Mononuclear cell (primary cell): ENCODE measurements around the gene HOXC10. TPM values are rescaled to one million over a fixed set of nuclear protein-coding genes. Genes with fewer than 3 reads are reported as not detected.

Experiments
- H3K27me3 ChIP-seq: 2 replicates; pipeline ENCODE4 v1.6.0; 2011; ENCODE audit warnings: low read length, control low read depth; ENCODE audit not compliant: insufficient read depth
- H3K4me1 ChIP-seq: 2 replicates; pipeline ENCODE4 v1.5.1; 2011; ENCODE audit warnings: mild to moderate bottlenecking, low read length, control low read depth; ENCODE audit not compliant: insufficient read depth
- H3K4me3 ChIP-seq: 2 replicates; pipeline ENCODE4 v1.5.1; 2011; ENCODE audit warnings: mild to moderate bottlenecking, low read length, moderate library complexity
- H3K9me3 ChIP-seq: 2 replicates; pipeline ENCODE4 v1.5.1; 2011; ENCODE audit warnings: low read depth, mild to moderate bottlenecking, control low read depth, low read length
- total RNA-seq: library from RNA; depleted of rRNA; stranded (reverse); fragments of >200 nt; gene quantifications from one replicate; pipeline ENCODE4 v1.2.3, GENCODE V29; 2012

Gene HOXC10
- total RNA-seq, 1 donor = not detected

GRCh38 chr12:53976823-53977595, 7.9 kb upstream of the HOXC10 start:
- Histone ChIP-seq H3K4me3 (no peak overlapping the region), H3K9me3 (no peaks in the 10 kb centered on the region), H3K27me3 (peaks cover 95% of the 10 kb centered on the region), H3K4me1 (peaks cover 20% of the 10 kb centered on the region)

GRCh38 chr12:53977596-53978445, 7.1 kb upstream of the HOXC10 start:
- Histone ChIP-seq H3K4me1 (peaks cover 20% of the 10 kb centered on the region), H3K4me3 (no peak overlapping the region), H3K9me3 (no peaks in the 10 kb centered on the region), H3K27me3 (peaks cover 95% of the 10 kb centered on the region)

DNA sequence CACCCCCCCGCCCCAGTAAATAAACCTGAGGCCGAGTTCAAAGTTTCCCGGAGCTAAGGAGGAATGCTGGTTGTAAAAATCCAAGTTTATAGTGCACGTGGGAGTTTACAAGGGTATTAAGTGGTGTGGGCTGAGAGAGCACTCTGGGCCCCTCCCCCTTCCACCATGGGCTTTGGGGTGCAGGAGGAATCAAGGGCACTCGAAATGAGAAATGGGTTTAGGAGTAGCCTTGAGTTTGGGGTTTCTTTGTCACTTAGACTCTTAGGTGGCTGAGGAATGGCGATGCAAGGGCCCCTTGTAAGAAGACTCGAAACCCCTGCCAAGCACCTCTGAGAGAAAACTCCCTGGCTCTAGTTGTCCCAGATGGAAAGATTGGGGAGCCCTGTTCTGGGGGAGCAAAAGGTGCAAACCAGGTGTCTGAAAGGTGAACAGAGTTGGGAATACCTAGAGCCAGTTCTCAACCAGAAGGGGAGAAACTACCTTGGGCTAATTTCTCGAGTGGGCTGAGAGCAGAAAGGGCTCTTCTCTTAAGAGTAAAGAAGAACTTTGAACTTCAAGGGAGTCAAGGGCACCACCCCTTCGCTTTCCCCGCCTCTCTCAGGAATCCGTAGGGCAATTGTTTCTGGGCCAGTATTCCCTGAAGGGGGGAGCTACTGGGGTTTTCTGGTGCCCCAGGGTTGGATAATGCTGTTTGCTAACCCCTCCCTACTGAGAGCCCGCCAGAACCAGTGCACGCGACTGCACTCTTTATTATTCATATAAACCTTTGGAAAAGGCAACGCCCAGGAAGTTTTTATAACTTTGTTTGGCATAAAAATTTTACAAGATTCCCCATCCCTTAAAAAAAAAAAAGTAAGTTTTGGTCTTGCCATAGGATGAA, 6.2 kb upstream of the HOXC10 start:
- Histone ChIP-seq H3K9me3 (no peaks in the 10 kb centered on the region), H3K4me1 (peaks cover 15% of the 10 kb centered on the region), H3K4me3 (no peak overlapping the region), H3K27me3 (peaks cover 95% of the 10 kb centered on the region)

DNA sequence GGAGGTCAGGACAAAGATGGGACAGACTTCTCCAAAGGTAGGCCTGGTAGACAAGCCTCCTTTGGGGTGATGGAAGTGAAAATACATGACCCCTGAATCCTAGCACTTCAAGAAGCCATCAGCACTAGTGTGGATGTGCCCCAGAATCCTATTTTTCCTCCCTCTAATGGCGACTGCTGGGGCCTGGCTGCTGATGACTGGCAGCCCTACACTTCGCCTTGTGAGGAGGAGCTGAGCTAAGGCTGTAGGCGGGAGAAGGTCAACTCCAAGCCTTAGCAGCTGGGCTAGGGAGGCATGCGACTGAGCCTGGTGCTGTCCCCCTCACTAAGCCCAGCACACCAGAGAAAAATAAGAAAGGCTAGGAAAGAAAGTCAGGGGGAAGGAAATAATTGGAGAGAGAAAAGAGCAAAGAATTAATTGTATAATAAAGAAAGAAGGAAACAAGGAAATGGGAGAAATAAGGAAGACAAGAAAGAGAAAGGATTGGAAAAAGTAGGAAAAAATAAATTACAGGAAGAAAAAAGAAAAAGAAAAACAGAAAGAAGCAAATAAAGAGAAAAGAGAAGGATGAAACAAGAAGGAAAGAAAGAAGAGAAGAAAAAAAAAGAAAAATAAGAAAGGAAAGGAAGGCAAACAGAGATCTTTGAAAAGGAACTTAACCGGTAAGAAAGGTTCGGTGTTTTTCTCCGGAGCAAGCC, 4.7 kb upstream of the HOXC10 start:
- Histone ChIP-seq H3K9me3 (no peaks in the 10 kb centered on the region), H3K4me3 (no peak overlapping the region), H3K4me1 (peaks cover 13% of the 10 kb centered on the region), H3K27me3 (peaks cover 94% of the 10 kb centered on the region)

DNA sequence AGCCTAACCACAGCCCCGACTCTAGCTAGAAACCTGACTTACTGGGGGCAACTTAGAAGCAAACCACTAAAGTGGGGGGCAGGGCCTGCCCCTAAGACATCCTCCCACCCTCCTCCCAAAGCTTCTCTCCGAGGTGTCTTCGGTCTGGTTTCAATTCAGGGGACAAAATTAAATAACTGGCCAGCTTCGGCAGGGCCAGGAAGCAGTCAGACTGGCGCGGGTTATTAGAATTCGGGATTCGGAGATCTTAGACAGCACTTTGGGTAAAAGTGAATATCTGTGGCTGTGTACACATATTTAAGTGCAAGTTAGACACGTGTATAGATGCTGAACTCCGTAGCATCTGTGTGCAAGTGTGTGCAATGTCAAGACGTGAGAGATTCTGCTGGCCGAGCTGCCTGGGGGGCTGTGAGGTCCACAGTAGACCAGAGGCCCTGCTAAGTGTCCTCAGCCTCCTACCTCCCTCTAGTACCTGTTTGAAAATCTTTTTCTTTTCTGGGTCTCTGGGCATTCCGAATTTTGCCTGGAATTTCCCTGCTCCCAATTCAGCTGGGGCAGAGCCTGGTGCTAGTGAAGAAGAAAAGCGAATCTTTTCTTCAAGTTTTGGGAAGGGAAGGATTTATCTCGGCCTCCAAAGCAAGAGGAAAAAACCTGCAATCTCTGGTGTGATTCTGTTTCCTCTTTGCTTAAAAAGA, 4.0 kb upstream of the HOXC10 start:
- Histone ChIP-seq H3K4me3 (no peak overlapping the region), H3K9me3 (no peaks in the 10 kb centered on the region), H3K4me1 (peaks cover 18% of the 10 kb centered on the region), H3K27me3 (peaks cover 94% of the 10 kb centered on the region)

GRCh38 chr12:53981634-53982565, 3.0 kb upstream of the HOXC10 start:
- no peaks in the 10 kb centered on the region for H3K9me3 ChIP-seq
- H3K27me3 ChIP-seq = peaks cover 94% of the 10 kb centered on the region
- H3K4me3 ChIP-seq = no peak overlapping the region
- H3K4me1 ChIP-seq = peaks cover 23% of the 10 kb centered on the region

DNA sequence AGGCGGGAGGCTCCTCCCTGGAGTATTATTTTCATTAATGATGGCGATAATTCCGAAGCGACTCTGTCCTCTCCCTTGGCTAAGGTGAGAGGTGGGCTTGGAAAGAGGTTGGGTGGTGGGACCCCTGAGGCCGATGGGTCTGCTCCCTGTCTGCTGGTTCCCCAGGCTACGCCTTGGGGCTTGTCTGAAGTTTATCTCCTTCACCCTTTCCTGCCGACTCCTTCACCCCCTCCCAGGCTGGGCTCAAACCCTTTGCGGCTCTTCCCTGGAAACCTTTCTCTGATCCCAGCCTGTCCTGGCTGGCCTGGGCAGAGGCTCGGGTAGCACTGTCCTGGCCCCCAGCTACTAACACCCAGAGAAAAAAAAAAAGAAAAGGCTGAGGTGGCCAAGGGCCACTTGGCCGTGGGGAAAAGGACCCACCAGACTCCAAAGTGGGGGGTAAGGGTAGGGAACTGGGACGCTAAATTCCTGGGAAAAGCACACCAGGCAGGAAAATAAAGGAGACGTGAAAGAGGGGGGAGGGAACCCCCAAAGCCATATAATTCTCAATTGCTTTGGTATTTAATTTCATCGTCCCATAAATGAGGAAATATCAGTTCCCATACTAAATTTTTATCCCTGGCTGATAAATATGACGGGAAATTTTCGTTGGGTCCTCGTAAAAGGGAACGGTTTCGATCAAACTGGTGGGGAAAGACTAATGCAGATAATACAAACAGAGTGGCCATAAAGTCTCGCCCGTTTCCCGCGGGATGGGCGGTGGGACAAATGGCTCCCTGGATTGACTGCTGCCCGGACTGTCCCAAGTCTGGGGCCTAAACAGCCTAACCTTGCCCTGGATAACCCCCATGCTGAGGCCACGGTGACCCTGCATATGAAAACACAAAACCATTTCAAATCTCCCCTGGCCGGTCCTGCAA, 2.0 kb upstream of the HOXC10 start:
- peaks cover 23% of the 10 kb centered on the region for H3K4me1 ChIP-seq
- peaks cover 94% of the 10 kb centered on the region for H3K27me3 ChIP-seq
- no peaks in the 10 kb centered on the region for H3K9me3 ChIP-seq
- H3K4me3 ChIP-seq = no peak overlapping the region

DNA sequence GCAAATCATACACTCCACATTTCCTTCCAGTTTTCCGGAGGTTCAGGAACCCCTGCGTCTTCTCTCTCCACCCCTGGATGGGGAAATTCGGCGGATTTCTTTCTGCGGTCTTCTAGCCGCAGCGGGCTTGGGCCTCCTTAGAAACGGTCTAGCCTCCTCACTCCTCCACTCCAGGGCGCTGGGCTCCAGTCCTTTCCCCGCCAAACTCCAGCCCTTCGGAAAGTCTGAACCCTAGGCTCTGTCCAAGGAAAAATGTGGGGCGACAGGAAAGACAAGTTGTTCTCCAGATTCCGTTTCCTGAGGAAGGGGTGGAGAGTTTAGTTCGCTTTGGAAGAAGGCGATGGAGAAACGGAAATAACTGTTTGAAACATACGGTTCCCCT, 1.4 kb upstream of the HOXC10 start:
- Histone ChIP-seq H3K4me1 (peaks cover 23% of the 10 kb centered on the region), H3K27me3 (peaks cover 96% of the 10 kb centered on the region), H3K4me3 (no peak overlapping the region), H3K9me3 (no peaks in the 10 kb centered on the region)

DNA sequence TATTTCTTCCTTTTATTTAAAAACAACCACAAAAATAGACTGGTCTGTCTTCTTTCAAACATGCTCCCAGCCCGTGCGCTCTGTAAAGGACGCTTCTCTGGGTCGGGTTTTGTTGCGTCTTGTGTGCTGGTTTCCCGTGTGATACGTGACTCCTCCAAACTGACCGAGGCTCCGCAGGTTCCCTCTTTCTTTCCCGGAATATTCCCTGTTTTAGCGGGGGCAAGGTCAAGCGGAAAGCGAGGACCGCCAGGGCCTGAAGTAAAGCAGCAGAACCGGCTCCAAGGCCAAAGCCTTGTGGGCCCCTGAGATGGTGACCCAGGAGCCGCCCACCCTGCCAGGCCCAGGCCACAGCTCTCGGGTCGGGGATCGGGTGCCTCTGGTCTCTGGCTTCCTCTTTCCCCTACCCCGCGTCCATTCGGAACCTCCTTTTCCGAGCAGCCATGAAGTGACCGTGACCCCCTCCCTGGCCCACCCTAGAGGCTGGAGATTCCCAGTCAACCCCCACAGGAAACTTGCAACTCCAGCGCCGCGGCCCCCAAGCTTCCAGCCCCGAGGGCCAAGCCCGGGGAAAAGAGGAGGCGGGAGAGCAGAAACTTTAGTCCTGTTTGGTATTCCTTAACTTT, 885 bp upstream of the HOXC10 start:
- peaks cover 27% of the 10 kb centered on the region for H3K4me1 ChIP-seq
- no peak overlapping the region for H3K4me3 ChIP-seq
- no peaks in the 10 kb centered on the region for H3K9me3 ChIP-seq
- peaks cover 96% of the 10 kb centered on the region for H3K27me3 ChIP-seq

- Histone ChIP-seq H3K27me3 (peaks cover 96% of the 10 kb centered on the region), H3K4me1 (peaks cover 34% of the 10 kb centered on the region), H3K4me3 (no peak overlapping the region), H3K9me3 (no peaks in the 10 kb centered on the region)
These were observed 697 bp downstream of the HOXC10 start for GRCh38 chr12:53985692-53985993.

DNA sequence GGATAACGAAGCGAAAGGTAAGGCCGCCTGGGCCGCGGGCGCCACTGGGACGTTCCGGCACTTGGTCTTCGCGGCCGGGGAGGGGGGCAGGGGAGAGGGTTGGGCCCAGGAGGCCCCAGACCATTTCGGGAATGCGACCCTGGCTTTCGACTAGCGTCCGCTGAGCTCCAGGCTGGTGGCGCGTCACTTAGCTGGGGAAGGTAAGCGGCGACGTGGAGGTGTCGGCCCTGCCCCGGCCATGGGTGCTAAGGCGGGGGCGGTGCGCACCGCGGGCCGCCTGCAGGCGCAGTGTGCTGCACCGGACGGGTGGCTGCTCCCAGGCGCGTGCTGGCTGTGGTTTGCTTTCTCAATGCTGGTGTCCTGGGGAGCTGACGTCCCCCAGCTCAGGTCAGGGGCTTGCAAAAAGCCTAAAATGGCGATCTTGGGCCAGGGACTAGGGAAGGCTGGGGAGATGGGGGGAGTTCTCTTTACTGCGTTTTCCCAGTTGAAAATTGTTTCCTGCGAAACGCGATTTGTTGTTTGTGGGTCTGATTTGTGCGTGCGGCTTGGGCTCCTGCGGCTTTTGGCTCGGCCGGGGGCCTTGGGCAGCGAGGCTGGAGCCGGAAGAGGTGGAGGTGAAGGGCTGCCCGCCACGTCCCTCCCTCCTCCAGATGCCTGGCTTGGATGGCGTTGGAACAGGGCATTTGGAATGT, 1.2 kb downstream of the HOXC10 start:
- peaks cover 96% of the 10 kb centered on the region for H3K27me3 ChIP-seq
- H3K4me1 ChIP-seq = peaks cover 34% of the 10 kb centered on the region
- no peak overlapping the region for H3K4me3 ChIP-seq
- H3K9me3 ChIP-seq = no peaks in the 10 kb centered on the region
